K562 (cell line): Measurements from ENCODE around the gene MYCBP2. TPM values are rescaled to one million over a fixed set of nuclear protein-coding genes. Genes with fewer than 3 reads are reported as not detected.

ENCODE experiments used
- ATAC-seq: fragments of 200-7000 bp; cut with Tn5 transposase; 3 replicates; pipeline ENCODE4 v1.9.1; 2020; ENCODE audit warnings: moderate library complexity
- BruUV-seq: library from RNA; stranded (reverse); fragments of 400-500 nt; replicated peaks from 2 replicates; lab custom pipeline; 2021; lab: Mats Ljungman, UMichigan
- CTCF ChIA-PET: fragments of 300-600 bp; formaldehyde crosslinking; extraction: SDS; loops from one replicate; lab custom pipeline; 2021; ENCODE audit warnings: low intra/inter-chr PET ratio; lab: Yijun Ruan, JAX
- POLR2A ChIA-PET: fragments of 300-600, 350-650 bp; sonication (Branson Sonifier 250); formaldehyde crosslinking; extraction: SDS; loops from one replicate; lab custom pipeline; 2021; ENCODE audit warnings: antibody characterized with exemption, inconsistent platforms; lab: Yijun Ruan, JAX
- DNase-seq, 4 experiments: peaks; one replicate each; pipeline versions ENCODE4 v3.0.0 to v3.0.0-alpha.2; 2011 to 2018; ENCODE audit warnings: low spot score in 3 of 4, mixed read lengths in 3 of 4; ENCODE audit errors: extremely low read depth in 1 of 4
- FAIRE-seq: peaks from 2 replicates; lab custom pipeline; 2011; peaks lifted over from hg19 to GRCh38; lab: Jason Lieb, UNC
- H2AFZ ChIP-seq: 2 replicates; pipeline ENCODE4 v1.6.0; 2011; ENCODE audit warnings: low read depth, low read length, control low read depth, inconsistent platforms
- H3K27ac ChIP-seq: fragments of 200-600 bp; 3 replicates; pipeline ENCODE4 v1.8.0; 2011; ENCODE audit warnings: low read depth, mild to moderate bottlenecking, control low read depth, inconsistent platforms, low read length, moderate library complexity, mixed read lengths; ENCODE audit errors: extremely low read depth
- H3K27me3 ChIP-seq, 2 experiments: fragments of 300-600 bp in 1 of 2; 2 replicates in 1 of 2; 3 replicates in 1 of 2; pipeline versions ENCODE4 v1.6.0 to v1.8.0; 2011; ENCODE audit warnings: inconsistent platforms in 2 of 2, low read length in 2 of 2, mild to moderate bottlenecking in 1 of 2, mixed read lengths in 1 of 2, moderate library complexity in 1 of 2; ENCODE audit not compliant: control insufficient read depth in 2 of 2, insufficient read depth in 2 of 2
- H3K36me3 ChIP-seq: fragments of 300-600 bp; 3 replicates; pipeline ENCODE4 v1.8.0; 2011; ENCODE audit warnings: mild to moderate bottlenecking, low read length, inconsistent platforms; ENCODE audit not compliant: control insufficient read depth, insufficient read depth
- H3K4me1 ChIP-seq, 2 experiments: fragments of 200-600 bp in 1 of 2; replicated peaks in 1 of 2; 2 replicates in 1 of 2; 3 replicates in 1 of 2; pipeline versions ENCODE4 v1.5.1 to v1.8.0; 2011; ENCODE audit warnings: inconsistent platforms in 2 of 2, low read length in 2 of 2, mild to moderate bottlenecking in 1 of 2, mixed read lengths in 1 of 2, moderate library complexity in 1 of 2; ENCODE audit not compliant: control insufficient read depth in 2 of 2, insufficient read depth in 2 of 2
- H3K4me2 ChIP-seq: 2 replicates; pipeline ENCODE4 v1.6.1; 2011; ENCODE audit warnings: low read length, control low read depth, inconsistent platforms, mixed read lengths; ENCODE audit not compliant: insufficient read depth
- H3K4me3 ChIP-seq: fragments of 200-600 bp; sonication (generic), shearing (Covaris generic); 2 replicates; pipeline ENCODE4 v1.5.1; 2016; ENCODE audit warnings: control low read depth, inconsistent platforms
- H3K79me2 ChIP-seq: fragments of 200-600 bp; 3 replicates; pipeline ENCODE4 v1.8.0; 2011; ENCODE audit warnings: low read length, inconsistent platforms; ENCODE audit not compliant: control insufficient read depth, insufficient read depth
- H3K9ac ChIP-seq, 2 experiments: 2 replicates each; pipeline versions ENCODE4 v1.6.0 to v1.6.1; 2011; ENCODE audit warnings: low read depth in 2 of 2, low read length in 2 of 2, control low read depth in 1 of 2, inconsistent platforms in 1 of 2, mild to moderate bottlenecking in 1 of 2, mixed read lengths in 1 of 2; ENCODE audit not compliant: insufficient read depth in 1 of 2
- H3K9me1 ChIP-seq: one replicate; pipeline ENCODE4 v1.6.0; 2011; ENCODE audit warnings: inconsistent platforms, mild to moderate bottlenecking, low read length, moderate library complexity; ENCODE audit not compliant: control insufficient read depth, insufficient read depth
- H3K9me3 ChIP-seq: replicated peaks from 2 replicates; pipeline ENCODE4 v1.5.1; 2011; ENCODE audit warnings: low read depth, low read length, inconsistent platforms; ENCODE audit not compliant: control insufficient read depth, insufficient read depth
- H4K20me1 ChIP-seq: replicated peaks from 2 replicates; pipeline ENCODE4 v1.6.1; 2011; ENCODE audit warnings: low read length, inconsistent platforms, mixed read lengths; ENCODE audit not compliant: control insufficient read depth, insufficient read depth
- CREBBP ChIP-seq: IDR thresholded peaks from one replicate; pipeline ENCODE4 v1.6.1; 2012; ENCODE audit warnings: low read depth, mild to moderate bottlenecking, control low read depth, inconsistent platforms, low read length
- CTCFL ChIP-seq: IDR thresholded peaks from 2 replicates; pipeline ENCODE4 v1.6.1; 2011; ENCODE audit warnings: borderline replicate concordance, low read depth, mild to moderate bottlenecking, moderate library complexity, low read length; ENCODE audit not compliant: insufficient read depth, poor library complexity, severe bottlenecking
- HOXB6 ChIP-seq: fragments of 250-450 bp; sonication (Bioruptor Pico); IDR thresholded peaks from 2 replicates; pipeline ENCODE4 v1.5.1; 2022; ENCODE audit warnings: mild to moderate bottlenecking, borderline replicate concordance
- KAT7 ChIP-seq: sonication (generic); formaldehyde crosslinking; IDR thresholded peaks from 2 replicates; pipeline ENCODE4 v1.8.0; 2022; ENCODE audit warnings: missing genetic modification reagents, mild to moderate bottlenecking, borderline replicate concordance
- MAFG ChIP-seq: fragments of 450-650 bp; conservative IDR thresholded peaks from 2 replicates; pipeline ENCODE4 v1.6.1; 2016; ENCODE audit warnings: missing genetic modification characterization, missing compliant biosample characterization
- MAFK ChIP-seq: IDR thresholded peaks from 2 replicates; pipeline ENCODE4 v1.6.1; 2011; ENCODE audit warnings: low read length, improper control_type of control experiment
- NFYB ChIP-seq: IDR thresholded peaks from 2 replicates; pipeline ENCODE4 v1.6.1; 2011; ENCODE audit warnings: mild to moderate bottlenecking, moderate library complexity; ENCODE audit not compliant: insufficient read length; ENCODE audit errors: extremely low read depth
- SIRT6 ChIP-seq: IDR thresholded peaks from one replicate; pipeline ENCODE4 v1.6.1; 2012; ENCODE audit warnings: low read depth, mild to moderate bottlenecking, control low read depth, inconsistent platforms, low read length, moderate library complexity
- TAF9B ChIP-seq: fragments of 450-650 bp; IDR thresholded peaks from 2 replicates; pipeline ENCODE4 v1.6.1; 2018; ENCODE audit warnings: mild to moderate bottlenecking; ENCODE audit not compliant: partially characterized antibody
- TCFL5 ChIP-seq: fragments of 250-450 bp; sonication (Bioruptor Pico); conservative IDR thresholded peaks from 2 replicates; pipeline ENCODE4 v1.6.1; 2021; ENCODE audit warnings: mild to moderate bottlenecking, moderate library complexity, matching md5 sums
- TRIM25 ChIP-seq: fragments of 450-650 bp; IDR thresholded peaks from 2 replicates; pipeline ENCODE4 v1.7.0; 2016; ENCODE audit warnings: borderline replicate concordance
- ZFPM2 ChIP-seq: fragments of 250-450 bp; sonication (Bioruptor Pico); IDR thresholded peaks from 2 replicates; pipeline ENCODE4 v1.5.1; 2022; ENCODE audit warnings: mild to moderate bottlenecking
- ZNF23 ChIP-seq: fragments of 250-450 bp; sonication (Bioruptor Pico); IDR thresholded peaks from 2 replicates; pipeline ENCODE4 v1.4.0; 2020; ENCODE audit warnings: mild to moderate bottlenecking
- ZNF561 ChIP-seq: fragments of 450-650 bp; formaldehyde crosslinking; conservative IDR thresholded peaks from 2 replicates; pipeline ENCODE4 v1.4.0; 2020; ENCODE audit warnings: mild to moderate bottlenecking, moderate library complexity
- WGBS: fragments of 100-300 bp; shearing (Covaris generic); methylation state at CpG from one replicate; pipeline ENCODE4 v1.1.6; 2016; ENCODE audit warnings: low coverage, mixed read lengths; ENCODE audit not compliant: insufficient coverage; ENCODE audit errors: missing lambda C conversion rate; 5-methylcytosine and 5-hydroxymethylcytosine counted together
- in situ Hi-C: fragments of 300-500 bp; cut with MboI; formaldehyde crosslinking; loops from 4 replicates; pipeline ENCODE4 v1.15.0; 2018; ENCODE audit warnings: inconsistent platforms, mixed read lengths
- intact Hi-C: fragments of 100-400 bp; cut with micrococcal nuclease; formaldehyde crosslinking; loops from 2 replicates; pipeline ENCODE4 v1.14.2; 2022
- polyA plus RNA-seq, 8 experiments: library from polyadenylated mRNA; depleted of rRNA in 4 of 8; stranded (reverse) in 5 of 8; unstranded in 3 of 8; fragments of >200 nt; fragmentation: Nextera tagmentation in 2 of 8; fragmentation: Illumina TruSeq in 1 of 8; extraction: Ambion mirVana in 2 of 8; extraction: Trizol in 1 of 8; gene quantifications; 2 replicates each; pipeline versions ENCODE4 v1.2.1 to v1.2.3, GENCODE V29; 2011 to 2014; ENCODE audit warnings: inconsistent platforms in 1 of 8, missing spikeins in 1 of 8
- total RNA-seq, 7 experiments: library from RNA; depleted of rRNA in 6 of 7; stranded (reverse); fragments of >200 nt in 6 of 7; fragmentation: Illumina TruSeq in 2 of 7; extraction: Trizol in 2 of 7; gene quantifications; 2 replicates each; pipeline versions ENCODE4 v1.2.1 to v1.2.3, GENCODE V29; 2011 to 2021; ENCODE audit warnings: low replicate concordance in 1 of 7

MYCBP2 gene
- total and polyA plus RNA-seq, 9 of the 15 experiments (the other 6 are each of a cell fraction or from before 2014, with no cell fraction given), result 13.2 to 47.2 (median 28.9) TPM

GRCh38 chr13:77358001-77358400 lies 31.1 kb upstream of the MYCBP2 start:
- Histone ChIP-seq H2AFZ (no peak overlapping the region), H3K4me1 (no peaks in the 10 kb centered on the region), H3K36me3 (no peaks in the 10 kb centered on the region), H3K79me2 (no peaks in the 10 kb centered on the region), H4K20me1 (no peaks in the 10 kb centered on the region), H3K27me3 (no peaks in the 10 kb centered on the region), H3K27ac (no peak overlapping the region), H3K9me1 (no peaks in the 10 kb centered on the region), H3K9me3 (no peaks in the 10 kb centered on the region), H3K4me3 (no peak overlapping the region), H3K9ac (no peak overlapping the region), H3K4me2 (no peak overlapping the region)
- TF ChIP-seq NFYB (no peak), MAFG (tag) (no peak), ZNF23 (CRISPR knock-in tag) (no peak), CTCFL (no peak), KAT7 (CRISPR knock-in tag) (no peak), HOXB6 (CRISPR knock-in tag) (no peak), SIRT6 (no peak), CREBBP (no peak), TRIM25 (no peak), TCFL5 (CRISPR knock-in tag) (no peak), TAF9B (no peak), MAFK (no peak), ZFPM2 (CRISPR knock-in tag) (no peak), ZNF561 (no peak)
- in situ Hi-C loops, result loop anchor here (10.0 kb wide), 1 partner anchor 1367 kb away; no protein-coding TSS in a partner anchor
- FAIRE-seq (no peak), DNase-seq (no peak), ATAC-seq (no peak)
- intact Hi-C loops, result no loop called here
- ChIA-PET CTCF (no interaction called here), POLR2A (no interaction called here)
- WGBS, result 0% methylated on average over 1 of the region's 1 CpG
- BruUV-seq, result no TSS peak
